Gastrocnemius medialis (tissue), 4 donors: ENCODE measurements around the gene LRRC71.

Source experiments
- CTCF ChIP-seq, 5 experiments: fragments of 450-650 bp in 3 of 5; fragments of 200-600 bp in 2 of 5; sonication (generic) in 2 of 5; IDR thresholded peaks in 4 of 5; conservative IDR thresholded peaks in 1 of 5; 1 replicate in 4 of 5; 2 replicates in 1 of 5; pipeline ENCODE4 v1.5.1; 2016 to 2019; ENCODE audit warnings: antibody characterized with exemption in 5 of 5, mild to moderate bottlenecking in 3 of 5, moderate library complexity in 3 of 5
- POLR2A ChIP-seq, 2 donors: fragments of 450-650 bp; IDR thresholded peaks; one replicate each; pipeline ENCODE4 v1.6.1; 2017; ENCODE audit warnings: antibody characterized with exemption in 2 of 2, mild to moderate bottlenecking in 2 of 2, moderate library complexity in 2 of 2

- no peak for TF ChIP-seq CTCF (IDR thresholded peaks at IDR 0.05 in 4 of 5, conservative IDR thresholded peaks at IDR 0.05 in 1 of 5)
- TF ChIP-seq POLR2A (IDR thresholded peaks at IDR 0.05): no peak
Observed at GRCh38 chr1:156901966-156902915, 18.2 kb upstream of the LRRC71 start.
